A673 (cell line): ENCODE results near the gene ADAMTS10.

ENCODE experiments used
- CTCF ChIP-seq: fragments of 300-800, 200-600 bp; sonication (generic); conservative IDR thresholded peaks from 2 replicates; pipeline ENCODE4 v1.5.1; 2017; ENCODE audit warnings: low read depth, mild to moderate bottlenecking, antibody characterized with exemption, low read length, moderate library complexity, mixed read lengths
- EZH2 ChIP-seq: fragments of 200-600 bp; sonication (generic); IDR thresholded peaks from 2 replicates; pipeline ENCODE4 v1.6.1; 2017; ENCODE audit warnings: borderline replicate concordance, low read depth, mild to moderate bottlenecking, mixed read lengths, antibody characterized with exemption, low read length; ENCODE audit not compliant: poor library complexity, severe bottlenecking

- TF ChIP-seq CTCF (peak; percentile 84), EZH2 (no peak)
Observed at GRCh38 chr19:8585894-8586750, 24.4 kb downstream of the ADAMTS10 start.
